CD4-positive, alpha-beta T cell treated with Interleukin-21 for 1 hour (primary cell): ENCODE results near the gene RAB11FIP5.

Experiments used
- DNase-seq: peaks from one replicate; pipeline ENCODE4 v3.0.0-alpha.2; 2020

RAB11FIP5 gene

DNA sequence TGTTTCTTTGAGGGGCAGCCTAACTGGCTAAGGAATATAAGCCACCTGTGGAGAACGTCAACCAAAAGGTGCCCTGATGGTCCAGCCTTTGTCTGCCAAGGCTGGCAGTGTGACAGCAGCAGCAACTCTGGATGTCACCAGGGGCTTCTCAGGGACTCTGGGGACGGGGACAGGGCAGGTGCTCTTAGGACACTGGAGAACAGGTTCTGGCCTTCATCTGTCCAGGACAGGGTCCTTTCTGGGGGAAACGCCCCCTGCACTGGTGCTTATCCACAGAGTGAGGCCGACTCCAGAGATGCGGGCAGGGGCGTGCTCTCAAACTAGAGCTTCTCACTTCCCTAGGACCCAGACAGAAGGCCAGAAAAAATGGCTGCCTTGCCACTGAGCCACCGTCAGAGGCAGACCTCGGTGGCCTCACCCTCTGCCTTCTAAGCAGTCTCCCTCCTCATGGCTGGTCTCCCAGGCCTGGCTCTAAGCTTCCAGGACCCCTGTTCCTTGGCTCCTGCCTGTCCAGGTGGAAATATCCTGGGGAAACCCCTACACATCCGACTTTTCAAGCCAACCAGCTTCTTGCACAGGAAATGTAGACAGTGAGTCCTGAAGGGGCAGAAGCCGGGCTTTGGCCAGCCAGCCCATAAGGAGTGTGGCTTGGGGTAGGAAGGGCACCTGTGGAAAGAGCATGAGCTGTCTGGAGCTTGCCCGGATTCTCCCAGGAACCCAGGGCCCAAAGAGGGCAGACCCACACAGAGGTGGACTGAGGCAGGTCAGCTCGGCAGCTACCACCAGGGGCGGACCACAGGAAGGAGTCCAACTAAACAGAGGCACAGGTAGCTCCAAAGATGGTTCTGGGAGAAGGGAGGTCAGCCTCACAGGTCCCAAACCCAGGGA, 30.0 kb downstream of the RAB11FIP5 start:
- DNase-seq: no peak

DNA sequence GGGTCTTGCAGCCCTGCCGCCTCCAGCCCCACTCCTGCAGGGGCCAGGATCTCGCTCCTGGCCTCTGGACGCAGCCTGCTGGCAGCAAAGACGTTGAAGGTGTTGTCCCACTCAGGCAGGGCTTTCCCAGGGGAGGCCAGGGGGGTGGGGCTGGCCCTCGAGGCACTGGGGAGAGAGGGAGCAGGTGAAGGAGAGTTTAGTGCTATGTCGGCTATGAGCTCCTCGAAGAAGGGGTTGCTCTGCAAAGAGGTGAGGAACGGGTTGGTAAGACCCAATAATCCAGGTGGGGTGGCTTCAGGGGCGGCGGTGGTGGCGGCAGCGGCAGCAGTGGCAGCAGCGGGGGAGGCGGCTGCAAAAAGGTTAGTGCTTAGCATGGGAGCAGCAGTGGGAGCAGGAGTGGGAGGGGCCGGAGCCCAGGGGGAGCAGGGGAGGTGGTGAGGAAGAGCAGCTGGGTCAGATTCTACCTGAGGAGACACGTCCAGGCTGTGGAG, 31.5 kb downstream of the RAB11FIP5 start:
- DNase-seq: no peak

DNA sequence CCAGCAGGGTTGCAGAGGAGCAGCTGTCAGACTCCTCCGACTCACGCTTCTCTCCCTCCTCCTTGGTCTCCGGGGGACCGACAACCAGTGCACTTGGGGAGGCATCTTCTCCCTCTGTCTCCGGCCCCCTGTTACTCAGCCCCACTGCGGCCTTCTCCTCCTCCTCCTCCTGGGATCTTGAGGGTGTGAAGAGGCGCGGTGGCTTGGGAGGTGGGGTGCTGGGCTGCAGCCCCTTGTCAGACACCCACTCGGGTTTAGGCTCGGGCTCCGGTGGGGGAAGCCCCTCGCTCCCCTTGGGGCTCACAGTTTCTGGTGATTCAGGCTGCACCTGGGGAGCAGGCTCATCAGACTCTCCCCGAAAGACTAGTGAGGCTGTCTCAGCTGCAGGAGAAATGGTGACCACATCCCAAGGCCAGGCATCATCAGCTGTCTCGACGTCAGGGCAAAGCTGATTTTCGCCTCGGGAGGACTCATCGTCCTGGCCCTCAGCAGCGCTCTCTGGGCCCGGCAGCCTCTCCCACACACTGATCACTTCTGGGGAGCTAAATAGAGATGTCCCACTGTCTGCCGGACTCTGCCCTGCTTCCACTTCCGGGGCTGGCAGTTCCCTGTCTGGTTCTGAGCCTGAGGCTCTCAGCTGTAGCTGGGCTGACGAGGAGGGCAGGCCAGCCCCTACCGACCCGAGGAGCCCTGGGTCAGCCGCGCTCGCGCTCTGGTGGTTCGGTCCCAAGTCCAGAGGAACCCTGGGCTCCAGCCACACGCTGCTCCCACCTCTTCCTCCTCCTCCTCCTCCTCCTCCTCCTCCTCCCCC, 32.2 kb downstream of the RAB11FIP5 start:
- no peak for DNase-seq

DNA sequence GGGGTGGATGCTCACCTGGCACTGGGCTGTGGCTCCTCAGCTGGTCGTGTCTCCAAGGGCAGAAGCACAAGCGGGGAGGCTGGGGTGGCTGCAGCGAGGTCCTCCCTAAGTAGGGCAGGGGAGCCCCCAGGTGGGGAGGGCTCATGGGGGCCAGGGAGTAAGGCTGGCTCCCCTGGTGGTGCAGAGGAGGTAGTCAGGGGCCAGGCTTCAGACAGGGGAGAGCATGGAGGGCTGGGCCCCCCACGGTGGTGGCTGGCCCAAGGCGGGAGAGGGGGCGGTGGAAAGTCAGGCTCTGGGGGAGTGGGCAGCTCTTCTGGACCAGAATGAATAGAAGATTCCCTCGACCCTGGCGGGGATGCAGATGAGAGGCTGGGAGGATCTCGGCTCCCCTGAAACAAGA, 33.1 kb downstream of the RAB11FIP5 start:
- no peak for DNase-seq

DNA sequence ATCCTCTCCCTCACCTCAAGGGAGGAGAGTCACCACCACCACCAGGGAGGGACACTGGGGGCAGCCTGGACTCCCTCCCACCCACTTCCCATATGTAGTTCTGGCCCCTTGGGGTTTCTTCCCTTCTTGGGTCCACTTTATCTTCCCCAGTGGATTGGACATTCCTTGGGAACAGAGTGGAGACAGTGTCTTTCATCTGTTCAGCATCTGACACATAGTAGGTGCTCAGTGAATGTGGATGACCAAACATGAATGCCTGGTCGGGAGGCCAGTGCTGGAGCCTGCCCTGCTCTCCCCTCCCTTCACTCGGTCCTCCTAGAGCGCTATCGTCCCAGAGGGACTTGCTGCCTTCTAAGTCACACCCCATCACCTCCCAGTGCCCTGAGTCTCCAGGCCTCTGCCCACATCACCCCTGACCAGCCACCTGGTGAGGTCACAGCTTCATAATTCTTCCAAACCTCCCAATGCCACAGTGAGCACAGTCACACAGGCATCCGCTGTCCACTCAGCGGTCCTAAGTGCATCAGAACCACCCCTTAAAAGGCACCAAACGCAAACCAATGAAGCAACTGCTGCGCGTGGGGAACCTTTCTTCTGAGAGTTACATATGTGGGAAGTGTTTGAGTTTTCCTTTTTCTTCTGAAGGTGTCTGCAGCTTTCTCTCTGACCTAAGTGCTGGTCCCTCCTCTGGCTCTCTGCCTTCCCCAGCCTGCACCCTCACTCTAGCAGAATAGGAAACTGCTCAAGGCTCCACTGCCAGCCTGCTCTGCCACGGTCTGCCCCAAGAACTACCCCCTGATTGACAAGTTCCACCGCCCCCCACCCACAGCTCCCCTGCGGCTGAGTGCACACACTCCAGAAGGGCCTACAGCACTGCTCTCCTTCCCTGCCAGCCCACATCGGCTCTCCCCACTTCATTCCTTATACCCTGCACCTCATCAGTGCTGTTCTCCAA, 34.0 kb downstream of the RAB11FIP5 start:
- no peak for DNase-seq

DNA sequence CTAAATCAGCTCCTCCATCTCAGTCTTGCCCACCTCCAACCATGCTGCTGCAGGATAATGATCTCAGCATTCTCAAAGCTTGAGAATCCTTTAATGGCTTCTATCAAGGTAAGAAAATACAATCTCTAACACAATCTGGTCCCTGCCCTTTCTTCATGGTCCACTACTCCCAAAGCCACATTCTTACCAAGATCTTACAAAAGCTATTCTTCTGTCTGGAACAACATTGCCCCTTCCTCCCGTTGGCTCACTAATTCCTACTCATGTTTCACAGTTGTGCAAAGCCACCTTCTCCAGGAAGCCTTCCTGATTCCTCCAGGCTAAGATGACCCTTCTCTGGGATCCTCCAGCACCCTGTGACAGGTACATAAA, 35.3 kb downstream of the RAB11FIP5 start:
- DNase-seq: no peak

DNA sequence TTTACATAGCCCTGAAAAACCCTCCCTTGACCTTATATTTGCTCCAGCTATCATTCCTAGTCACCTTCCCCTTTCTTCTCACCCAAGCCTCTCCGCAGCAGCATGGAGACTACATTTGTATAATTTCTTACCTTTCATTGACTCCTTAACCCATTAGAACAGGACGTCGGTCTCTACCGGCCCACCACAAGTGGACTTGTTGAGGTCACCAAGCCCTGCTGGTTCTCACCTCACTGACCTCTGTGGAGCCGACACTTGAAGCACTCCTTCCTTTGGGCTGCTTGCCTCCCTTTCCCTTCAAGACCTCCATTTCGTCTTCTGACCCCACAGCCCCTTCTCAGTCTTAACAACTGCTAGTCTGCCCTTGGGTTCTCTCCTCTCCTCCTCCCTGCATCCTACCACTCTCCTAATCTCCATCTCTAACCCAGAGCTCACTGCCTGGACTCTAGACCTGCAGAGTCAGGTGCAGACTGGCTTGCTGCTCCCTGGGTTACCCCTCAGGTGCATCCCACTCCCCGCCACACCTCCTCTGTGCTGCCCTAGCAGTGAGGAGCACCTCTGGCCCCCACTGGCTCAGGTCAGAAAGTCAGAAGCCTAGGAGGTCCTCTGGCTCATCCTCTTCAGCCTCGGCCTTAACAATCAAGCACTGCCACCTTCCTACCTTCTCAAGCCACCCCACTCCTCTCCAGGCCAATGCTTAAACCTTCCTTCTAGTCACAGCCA, 35.9 kb downstream of the RAB11FIP5 start:
- DNase-seq: no peak

DNA sequence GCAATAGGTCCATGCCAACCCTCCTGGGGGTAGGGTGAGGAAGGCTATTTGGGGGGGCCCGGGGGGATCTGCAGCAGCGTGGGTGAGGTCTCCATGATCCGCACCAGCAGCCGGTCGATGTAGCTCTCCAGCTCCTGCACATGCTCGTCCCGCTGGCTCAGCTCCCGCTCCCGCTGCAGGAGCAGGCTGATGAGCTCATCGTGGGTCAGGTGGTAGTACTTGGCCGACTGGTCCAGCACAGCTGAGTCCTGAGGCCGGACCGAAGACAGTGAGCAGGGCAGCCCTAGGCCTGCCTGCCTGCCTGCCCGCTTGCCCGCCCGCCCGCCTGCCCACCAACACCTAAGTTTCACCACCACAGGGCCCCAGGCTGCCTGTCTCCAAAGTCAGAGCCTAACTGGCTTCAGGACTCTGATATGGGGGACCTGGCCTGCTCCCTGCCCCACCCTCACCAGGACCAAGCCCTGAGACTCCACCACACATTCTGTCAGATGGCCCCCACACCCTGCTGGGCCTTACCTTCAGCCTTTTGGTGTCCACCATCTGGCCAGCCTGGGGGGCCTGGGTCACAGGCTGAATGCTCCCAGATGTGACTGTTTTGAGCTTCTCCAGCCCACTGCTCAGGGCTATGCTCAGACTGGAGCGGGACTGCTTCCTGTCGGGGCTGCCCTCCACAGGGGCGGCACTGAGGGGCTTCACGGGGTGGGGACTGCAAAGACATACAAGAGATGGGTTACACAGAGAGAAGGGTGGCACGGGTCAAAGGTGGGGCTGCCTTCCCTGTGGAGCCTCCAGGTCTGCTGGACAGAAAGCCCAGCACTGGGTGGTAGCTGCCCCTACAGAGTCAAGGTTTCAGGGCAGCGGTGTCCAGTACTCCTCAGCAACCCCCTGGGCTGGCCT, 37.0 kb downstream of the RAB11FIP5 start:
- no peak for DNase-seq

DNA sequence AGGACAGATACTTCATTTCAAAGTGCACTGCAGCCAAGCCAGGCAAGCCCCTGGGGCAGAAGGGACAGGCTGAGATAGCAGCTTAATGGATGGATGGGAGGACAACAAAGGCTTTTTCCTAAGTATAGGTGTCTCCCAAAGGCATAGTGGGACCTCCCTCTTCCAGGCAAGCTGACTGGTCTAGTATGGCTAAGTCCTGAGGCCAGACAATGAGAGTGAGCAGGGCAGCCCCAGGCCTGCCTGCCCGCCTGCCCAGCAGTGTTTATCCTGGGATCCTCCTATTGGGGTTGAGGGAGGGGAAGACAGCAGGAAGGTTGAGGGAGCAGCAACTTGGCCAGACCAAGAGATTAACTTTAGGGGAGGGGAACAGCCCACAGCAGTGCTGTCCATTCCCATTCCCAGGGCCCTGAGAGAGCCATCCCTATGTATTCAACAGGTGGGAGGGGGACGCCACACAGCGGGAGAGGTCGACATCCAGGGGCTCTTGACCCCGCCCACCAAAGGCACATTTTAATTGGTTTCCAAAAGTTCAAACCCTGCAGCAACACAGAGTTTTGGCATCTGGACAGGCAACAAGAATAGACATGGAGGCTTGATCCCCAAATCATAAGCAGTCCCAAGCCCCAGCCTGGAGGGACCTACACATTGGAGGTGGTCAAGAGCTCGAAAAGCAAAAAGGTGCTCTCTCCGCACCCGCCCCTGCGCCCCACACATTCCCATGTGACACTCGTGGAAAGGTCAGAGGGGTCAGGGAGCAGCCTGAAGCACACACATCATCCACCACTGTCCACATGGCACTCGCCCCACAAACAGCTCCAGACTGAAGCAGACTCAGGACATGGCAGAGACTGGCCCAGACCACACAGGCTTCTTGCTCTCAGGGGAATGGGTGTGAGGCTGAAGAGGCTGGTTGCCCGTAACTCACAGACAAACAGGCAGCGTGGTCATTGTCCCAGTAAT, 38.4 kb downstream of the RAB11FIP5 start:
- no peak for DNase-seq

DNA sequence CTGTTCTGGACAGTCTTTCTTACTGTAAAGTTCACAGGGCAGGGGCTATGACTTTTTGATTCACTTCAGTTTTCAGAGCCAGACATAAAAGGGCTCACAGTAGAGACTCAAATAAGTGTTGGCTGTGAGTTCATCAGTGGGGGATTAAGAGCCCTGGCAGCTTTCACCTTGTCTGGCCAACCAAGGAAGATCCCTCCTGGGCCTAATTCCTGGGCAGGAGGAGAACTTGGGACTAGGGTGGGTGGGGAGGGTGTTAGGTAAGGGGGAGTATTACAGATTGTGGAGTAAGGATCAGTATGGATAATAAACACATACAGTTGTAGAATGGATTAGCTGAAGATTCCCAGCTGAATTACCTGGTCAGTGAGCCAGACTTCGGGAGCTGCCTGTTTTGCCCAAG, 40.3 kb downstream of the RAB11FIP5 start:
- no peak for DNase-seq

DNA sequence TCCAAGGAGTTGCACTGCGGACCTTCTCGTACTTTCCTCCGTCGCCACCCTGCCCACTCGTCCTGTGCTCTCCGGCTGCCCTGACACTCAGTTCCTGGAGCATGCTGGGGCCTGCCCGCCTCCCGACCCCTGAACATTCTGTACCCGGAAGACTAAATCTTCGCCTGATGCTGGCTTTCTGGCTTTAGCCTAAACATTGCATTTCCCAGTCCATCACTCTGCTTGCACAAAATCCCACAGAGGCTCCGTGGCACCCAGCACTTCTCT, 40.7 kb downstream of the RAB11FIP5 start:
- no peak for DNase-seq

DNA sequence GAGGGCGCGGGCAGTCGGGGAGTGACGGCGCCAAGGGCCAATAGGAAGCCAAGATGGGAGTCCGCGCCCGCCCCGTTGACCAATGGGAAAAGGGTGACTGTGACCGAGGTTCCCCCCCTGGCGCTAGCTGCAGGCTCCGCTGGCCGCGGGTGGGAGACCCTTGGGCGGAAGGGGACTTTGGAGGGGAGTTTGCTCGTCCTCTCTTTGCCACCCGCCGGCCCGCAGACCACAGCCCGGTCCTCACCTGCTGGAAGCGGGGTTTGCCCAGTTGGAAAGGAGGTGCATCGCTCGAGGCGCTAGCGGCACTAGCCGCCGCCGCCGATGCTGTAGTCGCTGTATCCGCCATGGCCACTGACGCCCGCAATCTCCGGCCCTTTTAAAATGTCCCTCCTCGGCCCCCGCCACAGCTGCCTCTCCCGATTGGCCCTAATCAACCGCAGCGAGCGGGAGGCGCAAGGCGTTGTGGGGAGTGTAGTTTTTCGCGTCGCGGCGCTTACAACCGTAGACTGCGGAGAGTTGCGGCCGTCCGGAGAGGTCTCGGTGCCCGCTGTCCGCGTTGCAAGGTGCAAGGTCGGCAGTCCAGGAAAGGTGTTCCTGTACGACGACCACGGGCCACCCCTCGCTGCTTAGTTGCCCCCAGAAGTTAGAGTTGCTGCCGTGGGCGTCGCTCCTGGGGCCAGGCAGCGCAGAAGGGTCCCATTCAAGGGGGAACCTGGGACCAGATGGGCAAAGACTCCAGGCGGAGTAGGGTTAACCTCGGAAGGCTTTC, 41.2 kb downstream of the RAB11FIP5 start, which contains the start of gene SFXN5:
Gene SFXN5, minus strand, starts transcription at position 353 of the 769 bp plus-strand sequence. Its CDS starts 7 bp downstream, at position 346.
- DNase-seq: peak; percentile 95

DNA sequence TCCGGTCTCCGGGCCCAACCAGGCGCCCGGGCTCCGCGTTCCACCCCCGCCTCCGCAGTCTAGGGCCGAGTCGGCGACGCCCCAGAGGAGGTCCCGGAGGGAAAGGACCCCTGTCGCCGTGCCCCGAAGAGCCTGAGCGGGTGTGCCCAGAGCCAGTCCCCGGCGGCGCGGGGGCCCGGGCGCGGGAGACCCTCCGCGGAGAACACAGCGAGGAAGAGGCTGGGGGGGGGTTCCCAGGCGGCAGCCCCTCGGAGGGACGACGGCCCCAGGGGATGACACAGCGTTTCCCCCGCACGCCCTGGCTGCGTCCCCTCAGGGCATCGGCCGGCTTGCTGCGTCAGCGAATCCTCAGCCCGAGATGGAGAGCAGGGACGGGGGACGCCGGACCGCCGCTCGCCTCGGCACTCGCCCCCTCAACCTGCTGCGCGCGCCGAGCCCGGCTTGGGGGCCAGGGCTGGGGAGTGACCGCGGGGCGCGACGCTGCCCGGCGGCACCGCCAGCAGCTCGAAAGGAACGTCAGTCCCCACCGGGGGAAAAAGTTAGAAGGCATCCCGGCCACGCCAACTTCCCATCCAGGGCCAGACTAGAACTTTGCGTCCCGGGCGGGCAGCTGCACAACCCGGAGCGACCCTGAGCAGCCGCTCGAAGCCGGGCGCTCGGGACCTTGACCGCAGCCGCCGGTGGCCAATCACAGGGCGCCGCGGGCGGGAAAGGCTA, 41.9 kb downstream of the RAB11FIP5 start:
- no peak for DNase-seq

DNA sequence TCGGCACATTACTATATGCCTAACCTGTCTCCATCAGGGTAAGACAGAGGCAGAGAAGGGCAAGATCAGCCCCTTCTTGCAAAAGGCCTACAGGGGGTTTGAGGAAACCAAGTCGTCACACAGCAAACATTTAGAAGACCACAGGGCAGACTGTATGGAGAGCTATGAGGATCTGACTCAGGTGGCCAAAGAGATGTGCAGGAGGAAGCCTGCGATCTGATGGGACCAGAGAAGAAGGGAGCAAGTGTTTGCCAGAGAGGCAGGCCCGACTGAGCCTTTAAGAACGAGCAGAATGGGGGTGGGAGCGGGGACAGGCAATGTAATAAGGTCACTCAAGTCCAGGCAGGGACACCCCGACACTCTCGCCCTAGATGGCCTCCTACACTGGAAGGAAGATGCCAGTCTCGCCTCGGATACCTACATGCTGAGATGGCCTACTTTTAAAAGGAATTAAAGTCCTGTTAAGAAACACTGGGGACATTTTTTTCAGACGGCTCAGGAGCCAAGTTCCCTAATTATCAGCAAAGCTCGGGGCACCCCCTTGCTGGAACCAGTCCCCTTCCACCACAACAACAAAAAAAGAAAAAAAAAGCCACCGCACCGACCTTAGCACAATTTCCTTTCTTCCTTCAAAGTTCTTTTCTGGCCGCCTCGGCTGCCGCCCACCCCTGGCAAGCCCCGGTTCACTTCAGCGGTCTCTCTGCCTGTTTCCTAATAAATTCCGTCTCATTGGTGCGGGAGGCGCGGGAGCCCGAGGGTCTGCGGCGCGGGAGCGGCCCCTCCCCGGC, 42.7 kb downstream of the RAB11FIP5 start:
- DNase-seq: peak; percentile 30

DNA sequence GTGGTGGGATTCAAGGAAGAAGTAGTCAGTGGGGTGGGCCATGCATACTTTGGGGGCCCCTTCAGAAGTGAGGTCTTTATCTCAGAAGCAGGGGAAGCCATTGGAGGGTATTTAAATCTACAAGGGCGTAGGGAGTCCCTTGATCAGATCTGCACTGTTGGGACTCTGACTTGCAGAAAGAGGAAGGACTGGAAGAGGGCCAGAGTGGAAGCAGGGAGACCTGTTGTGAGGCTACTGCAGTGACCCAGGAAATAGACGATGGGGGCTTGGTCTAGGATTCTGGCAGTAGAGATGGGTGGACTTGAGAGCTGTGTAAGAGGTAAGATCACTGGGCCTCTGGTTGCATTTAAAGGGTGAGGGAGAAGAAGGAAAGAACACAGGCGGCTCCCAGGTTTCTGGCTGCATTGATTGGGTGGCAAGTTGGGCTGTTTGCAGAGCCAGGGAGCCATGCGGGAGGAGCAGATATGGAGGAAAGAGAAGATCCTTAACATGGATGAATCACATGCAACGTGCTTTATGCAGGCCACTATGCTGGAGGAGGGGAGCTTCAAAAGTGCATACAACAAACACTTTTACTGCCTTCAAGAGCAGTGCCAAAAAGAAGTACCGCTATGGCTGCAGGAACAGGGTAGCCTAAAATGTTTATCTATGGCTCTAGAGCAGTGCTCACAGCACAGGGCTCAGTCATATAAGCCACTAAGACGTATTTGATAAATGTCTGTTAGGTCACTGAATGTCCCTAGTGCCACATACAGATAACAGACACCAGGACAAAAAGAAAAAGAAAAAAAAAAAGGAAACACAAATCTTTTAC, 43.5 kb downstream of the RAB11FIP5 start:
- DNase-seq: no peak

DNA sequence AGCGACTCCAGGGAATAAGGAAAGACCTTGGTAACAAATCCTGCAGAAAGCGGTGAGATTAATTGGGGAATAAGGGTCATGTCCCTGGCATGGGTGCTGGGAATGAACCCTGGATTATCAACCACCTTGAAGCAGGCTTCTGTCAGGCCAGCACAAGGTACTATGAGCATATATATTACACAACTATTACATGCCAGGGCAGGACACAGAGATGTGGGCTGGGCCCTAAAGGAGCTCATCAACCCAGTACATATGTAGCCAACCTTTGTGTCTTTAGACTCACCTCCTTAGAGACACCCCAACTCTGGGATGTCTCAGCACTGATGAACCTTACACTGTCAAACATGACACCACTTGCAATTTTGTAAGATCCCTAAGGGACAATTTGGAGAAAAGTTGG, 44.6 kb downstream of the RAB11FIP5 start:
- no peak for DNase-seq

DNA sequence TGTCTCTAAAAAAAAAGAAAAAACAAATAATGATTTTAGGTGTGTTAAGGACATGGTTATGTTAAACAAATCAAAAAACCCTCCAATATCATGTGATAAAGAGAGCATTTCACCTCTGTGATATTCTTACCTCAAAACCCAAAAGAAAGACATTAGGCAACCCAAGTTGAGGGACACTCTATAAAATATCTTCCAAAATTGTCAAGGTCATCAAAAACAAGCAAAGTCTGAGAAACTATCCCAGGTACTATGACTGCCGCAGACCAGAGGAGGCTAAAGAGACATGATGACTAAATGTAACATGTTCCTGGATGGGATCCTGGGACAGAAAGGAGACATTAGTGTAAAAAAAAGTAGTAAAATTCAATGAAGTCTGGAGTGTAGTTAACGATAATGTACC, 45.7 kb downstream of the RAB11FIP5 start:
- DNase-seq: no peak
